Effector CD8-positive, alpha-beta T cell (primary cell): Measurements from ENCODE around the gene RIPK1.
A peak's percentile ranks its signal among the peaks of the same experiment; 100 is the strongest.
"Not testable (repeated sequence)": the region's sequence is repeated elsewhere in the genome, so short reads cannot be mapped to it uniquely, and the experiment has no call there.

Source experiments
- DNase-seq: peaks from one replicate; lab custom pipeline; 2025; lab: John Stamatoyannopoulos, UW

RIPK1 gene

DNA sequence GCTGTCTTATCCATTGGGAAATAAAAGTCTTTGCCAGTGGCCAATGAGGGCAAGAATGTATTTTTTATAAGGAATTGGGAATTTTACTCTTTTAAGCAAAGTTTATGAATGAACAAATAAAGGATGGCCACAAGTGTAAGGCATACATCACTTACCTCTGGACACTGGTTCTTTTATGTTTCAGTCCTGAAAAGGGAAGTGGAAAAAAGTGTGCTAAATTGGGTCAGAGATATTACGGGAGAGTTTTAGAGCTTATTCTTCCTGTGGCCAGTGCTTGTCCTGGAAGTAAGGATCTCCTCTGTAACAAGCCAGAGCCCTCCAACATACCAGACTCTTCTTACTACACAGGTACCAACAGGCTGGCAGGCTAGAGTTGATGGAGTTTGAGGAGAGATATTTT lies 22.5 kb upstream of the RIPK1 start:
- no peak for DNase-seq

DNA sequence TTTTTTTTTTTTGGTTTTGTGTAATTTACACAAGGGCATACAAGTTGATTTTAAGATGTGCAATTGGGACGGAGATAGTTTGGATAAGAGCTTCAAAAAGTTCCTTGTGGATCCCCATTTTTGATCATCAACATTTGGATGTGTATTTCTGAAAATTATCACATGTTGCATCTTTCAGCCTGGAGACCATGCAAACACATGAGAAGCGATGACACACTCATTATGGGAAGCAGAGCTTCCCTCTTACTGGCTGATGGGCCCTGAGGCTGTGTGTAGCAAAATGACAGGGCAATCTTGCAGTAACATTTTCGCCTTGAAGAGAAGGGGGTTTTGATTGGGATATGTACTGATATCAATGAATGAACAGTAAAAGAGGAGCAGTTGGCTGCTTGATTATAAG lies 22.0 kb upstream of the RIPK1 start:
- no peak for DNase-seq

- DNase-seq: not testable (repeated sequence)
These were observed 20.3 kb upstream of the RIPK1 start for GRCh38 chr6:3048009-3048408.

DNA sequence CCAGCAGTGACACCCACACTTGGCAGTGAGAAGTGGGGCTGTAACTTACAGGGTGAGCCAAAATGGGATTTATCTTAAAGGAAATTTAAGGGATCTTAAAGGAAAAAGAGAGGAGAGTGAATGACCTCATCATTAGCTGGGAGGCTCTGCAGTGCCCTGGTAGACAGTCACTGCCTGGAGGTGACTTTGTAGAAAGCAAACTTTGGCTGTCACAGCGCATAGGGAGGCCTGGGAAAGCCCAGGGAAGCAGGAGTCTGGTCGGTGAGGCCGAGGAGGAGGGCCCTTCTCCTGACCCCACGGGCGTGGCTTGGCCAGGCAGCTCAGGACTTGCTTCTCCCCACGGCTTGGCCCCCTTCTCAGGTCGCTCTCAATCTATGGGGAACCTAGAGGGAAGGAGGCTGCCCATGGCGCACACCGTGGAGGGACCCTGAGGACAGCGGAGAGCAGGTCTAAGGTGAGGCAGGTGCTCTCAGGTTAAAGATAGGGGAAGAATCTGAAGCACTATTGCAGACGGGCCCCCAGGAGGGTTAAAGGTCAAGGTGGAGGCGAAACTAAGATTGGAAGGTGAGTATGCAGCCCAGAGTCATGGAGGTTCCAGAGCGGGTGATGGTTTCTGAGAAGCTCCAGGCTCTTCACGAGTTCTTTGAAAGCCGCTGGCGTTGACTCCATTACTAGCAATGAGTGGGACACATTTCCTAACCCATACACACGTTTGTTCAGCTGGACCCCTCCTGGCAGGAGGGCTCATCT lies 15.6 kb upstream of the RIPK1 start:
- DNase-seq: no peak

GRCh38 chr6:3053231-3053508 lies 15.1 kb upstream of the RIPK1 start:
- DNase-seq: no peak

GRCh38 chr6:3054229-3055157 lies 13.8 kb upstream of the RIPK1 start:
- DNase-seq: not testable (repeated sequence)

DNA sequence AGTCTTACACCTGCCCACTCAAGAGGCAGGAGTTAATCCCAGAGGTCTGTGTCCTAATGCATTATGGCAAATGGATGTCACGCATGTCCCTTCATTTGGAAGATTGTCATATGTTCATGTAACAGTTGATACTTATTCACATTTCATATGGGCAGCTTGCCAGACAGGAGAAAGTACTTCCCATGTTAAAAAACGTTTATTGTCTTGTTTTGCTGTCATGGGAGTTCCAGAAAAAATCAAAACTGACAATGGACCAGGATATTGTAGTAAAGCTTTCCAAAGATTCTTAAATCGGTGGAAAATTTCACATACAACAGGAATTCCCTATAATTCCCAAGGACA lies 13.2 kb upstream of the RIPK1 start:
- not testable (repeated sequence) for DNase-seq

GRCh38 chr6:3057063-3057770 lies 11.1 kb upstream of the RIPK1 start:
- DNase-seq: no peak

DNA sequence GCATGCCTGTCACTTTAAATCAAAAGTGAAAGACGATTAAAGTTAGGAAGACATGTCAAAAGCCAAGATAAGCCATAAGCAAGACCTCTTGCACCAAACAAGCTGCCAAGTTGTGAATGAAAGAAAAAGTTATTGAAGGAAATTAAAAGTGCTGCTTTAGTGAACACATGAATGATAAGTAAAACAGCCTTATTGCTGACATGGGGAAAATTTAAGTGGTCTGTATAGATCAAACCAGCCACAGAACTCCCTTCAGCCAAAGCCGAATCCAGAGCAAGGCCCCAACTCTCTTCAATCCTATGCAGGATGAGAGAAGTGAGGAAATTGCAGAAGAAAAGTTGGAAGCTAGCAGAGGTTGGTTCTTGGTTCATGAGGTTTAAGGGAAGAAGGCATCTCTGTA lies 9.3 kb upstream of the RIPK1 start:
- DNase-seq: no peak

- not testable (repeated sequence) for DNase-seq
These were observed 8.2 kb upstream of the RIPK1 start for GRCh38 chr6:3060092-3060491.

DNA sequence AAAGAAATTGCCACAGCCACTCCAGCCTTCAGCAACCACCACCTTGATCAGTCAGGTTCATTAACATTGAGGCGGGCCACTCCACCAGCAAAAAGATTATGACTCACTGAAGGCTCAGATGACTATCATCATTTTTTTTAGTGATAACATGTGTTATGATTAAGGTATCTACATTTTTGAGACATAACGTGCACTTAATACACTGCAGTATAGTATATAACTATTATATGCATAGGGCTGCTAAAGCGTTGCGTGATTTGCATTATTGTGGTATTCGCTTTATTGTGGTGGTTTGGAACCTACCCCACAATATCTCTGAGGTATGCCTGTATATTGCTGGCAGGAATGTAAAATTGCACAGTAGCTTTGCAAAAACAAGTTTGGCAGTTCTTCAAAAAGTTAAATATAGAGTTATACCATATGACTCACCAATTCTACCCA lies 6.8 kb upstream of the RIPK1 start:
- no peak for DNase-seq

DNA sequence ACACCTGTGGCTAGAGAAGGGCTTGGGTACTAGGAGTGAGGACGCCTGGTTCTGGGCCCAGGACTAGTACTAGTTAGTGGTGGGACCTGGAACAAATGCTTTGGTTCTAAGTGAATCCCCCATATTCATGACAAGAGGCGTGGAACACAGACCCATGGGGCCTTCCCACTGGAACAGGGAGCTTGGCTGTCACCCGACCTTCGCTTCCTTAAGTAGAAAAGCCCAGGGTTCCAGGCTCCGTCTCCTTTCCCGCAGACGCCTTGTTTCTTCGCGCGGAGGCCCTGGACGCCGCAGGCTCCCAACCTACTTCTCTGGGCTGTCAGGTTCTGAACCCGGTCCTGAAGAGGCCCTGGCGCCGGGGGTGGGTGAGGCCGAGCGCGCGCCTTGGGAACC lies 5.0 kb upstream of the RIPK1 start:
- DNase-seq: not testable (repeated sequence)

DNA sequence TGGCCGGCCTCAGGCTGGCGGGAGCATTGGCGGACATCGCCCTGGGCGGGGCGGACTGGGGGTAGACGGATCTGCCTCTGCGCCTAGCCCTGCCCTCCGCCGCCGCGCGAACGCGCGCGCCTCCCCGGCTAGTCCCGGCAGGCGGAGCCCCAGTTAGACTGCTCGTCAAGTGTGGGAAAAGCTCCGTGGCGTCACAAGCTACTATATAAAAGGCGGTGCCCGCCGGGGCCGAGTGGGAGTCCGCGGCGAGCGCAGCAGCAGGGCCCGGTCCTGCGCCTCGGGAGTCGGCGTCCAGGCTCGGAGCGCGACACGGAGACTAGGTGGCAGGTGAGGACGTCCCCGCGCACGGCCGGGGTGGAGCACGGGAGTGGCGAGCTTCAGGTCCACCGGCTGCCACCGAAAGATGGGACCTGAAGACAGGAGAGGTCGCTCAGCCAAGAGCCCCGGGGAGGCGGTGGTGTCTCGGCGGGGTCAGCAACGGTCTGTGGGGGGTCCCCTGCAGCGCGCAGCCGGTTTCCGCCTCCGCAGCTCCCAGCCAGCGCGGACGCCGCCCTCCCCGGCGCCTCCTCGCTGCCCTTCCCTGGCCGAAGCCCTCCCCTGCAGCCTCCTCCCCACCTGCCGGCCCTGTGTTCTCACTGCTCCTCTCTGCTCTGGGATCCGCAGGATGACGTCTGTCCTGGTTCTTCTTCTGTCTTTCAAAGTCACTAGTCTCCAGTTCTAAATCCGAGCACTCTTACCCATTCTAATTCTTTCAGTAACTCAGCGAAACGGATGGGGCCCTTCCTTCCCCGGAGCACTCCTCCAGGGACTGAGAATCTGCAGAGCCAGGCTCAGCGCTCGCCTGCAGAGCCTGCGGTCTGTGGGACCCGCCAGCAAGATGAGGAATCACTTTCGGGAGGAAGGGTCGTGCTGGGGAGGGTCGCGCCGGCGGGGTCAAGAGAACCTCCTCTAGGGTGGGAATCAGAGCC lies 4.3 kb upstream of the RIPK1 start:
- DNase-seq: peak; percentile 82

DNA sequence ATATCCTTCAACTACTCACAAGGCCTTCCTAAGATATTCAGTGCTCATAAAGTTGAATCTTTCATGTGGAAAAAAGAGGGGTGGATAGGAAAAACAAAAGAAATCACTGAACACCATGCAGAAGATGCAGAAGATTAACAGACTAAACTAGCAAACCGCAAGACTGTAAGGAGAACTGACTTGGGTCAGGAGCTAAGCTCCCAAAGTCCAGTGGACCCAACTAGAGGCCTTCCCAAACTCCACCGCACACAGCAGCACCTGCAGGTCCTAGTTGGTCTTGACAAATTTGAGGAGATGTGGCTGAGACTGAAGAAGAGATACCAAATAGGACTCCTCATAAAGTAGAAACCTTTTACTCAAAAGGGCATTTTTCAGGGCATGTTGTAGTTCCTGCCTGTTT lies 3.3 kb downstream of the RIPK1 start:
- no peak for DNase-seq

DNA sequence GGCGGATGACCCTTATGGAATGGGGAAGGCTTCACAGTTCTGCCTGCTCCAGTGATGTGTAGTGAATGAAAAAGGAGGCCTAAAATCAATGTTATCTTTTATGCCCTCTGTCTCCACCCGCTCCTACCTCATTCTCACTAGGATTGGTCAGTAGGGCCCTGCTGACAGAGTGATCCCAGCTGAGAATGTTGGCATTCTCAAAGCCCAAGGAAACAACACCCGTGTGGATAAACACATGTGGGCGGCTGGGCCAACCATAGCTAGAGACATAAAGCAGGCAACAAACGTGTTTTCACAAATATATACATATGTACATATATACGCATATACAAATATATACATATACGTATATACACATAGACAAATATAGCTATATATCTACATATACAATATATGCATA lies 4.5 kb downstream of the RIPK1 start:
- no peak for DNase-seq

DNA sequence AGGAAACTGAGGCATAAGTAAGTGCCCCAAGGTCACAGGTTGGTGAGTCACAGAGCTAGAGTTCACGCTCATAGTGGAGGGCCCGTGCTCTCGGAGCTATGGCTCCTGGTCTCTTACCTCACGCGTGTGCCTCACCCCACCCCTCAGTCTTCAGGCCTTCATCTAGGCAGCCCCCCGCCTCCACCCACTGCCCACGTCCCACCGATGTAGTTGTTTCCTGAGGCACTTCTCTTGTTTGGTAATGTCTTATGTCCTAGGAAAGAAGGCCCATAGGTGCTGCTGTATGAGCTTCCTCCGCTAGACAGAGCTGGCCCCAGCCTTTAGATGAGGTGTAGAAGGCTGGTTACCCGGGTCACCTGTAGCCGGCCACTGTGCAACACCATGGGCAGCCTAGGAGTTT lies 5.1 kb downstream of the RIPK1 start:
- DNase-seq: no peak

- DNase-seq: no peak
These were observed 7.4 kb downstream of the RIPK1 start for GRCh38 chr6:3075772-3076113.

DNA sequence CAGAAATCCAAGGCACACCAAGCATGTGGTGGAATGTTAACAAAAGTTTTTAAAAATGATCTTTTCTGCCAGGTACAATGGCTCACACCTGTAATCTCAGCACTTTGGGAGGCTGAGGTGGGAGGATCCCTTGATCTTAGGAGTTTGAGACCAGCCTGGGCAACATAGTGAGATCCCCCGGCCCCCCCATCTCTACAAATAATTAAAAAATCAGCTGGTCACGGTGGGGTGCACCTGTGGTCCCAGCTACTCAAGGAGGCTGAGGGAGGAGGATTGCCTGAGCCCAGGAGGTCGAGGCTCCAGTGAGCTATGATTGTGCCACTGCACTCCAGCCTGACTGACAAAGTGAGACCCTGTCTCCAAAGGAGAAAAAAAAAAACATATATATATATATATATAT lies 8.0 kb downstream of the RIPK1 start:
- no peak for DNase-seq

DNA sequence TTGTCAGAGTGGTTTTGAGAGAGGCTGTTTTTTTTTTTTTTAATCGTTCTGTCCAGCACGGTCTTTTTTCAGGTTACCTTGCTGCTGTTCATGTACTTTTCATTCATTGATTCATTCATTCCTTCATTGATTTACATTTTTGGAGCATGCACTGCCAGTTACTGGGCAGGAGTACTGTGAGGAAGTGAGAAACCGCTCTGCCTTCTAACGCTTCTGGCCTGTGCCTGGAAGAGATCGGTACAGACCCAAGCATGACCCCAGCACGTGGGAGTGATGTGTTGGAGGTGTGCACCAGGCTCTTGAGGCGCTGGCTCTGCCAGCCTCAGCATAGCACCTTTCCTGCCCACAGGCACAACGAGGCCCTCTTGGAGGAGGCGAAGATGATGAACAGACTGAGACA lies 9.1 kb downstream of the RIPK1 start:
- DNase-seq: no peak

DNA sequence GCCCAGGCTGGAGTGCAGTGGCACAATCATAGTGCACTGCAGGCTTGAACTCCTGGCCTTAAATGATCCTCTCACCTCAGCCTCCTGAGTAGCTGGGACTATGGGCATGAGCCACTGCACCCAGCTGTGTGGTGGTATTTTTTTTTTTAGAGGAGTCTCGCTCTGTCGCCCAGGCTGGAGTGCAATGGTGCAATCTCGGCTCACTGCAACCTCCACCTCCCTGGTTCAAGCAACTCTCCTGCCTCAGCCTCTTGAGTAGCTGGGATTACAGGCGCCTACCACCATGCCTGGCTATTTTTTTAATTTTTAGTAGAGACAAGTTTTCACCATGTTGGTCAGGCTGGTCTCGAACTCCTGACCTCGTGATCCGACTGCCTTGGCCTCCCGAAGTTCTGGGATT lies 10.7 kb downstream of the RIPK1 start:
- DNase-seq: not testable (repeated sequence)

- DNase-seq: no peak
These were observed 11.4 kb downstream of the RIPK1 start for GRCh38 chr6:3079682-3080081.

DNA sequence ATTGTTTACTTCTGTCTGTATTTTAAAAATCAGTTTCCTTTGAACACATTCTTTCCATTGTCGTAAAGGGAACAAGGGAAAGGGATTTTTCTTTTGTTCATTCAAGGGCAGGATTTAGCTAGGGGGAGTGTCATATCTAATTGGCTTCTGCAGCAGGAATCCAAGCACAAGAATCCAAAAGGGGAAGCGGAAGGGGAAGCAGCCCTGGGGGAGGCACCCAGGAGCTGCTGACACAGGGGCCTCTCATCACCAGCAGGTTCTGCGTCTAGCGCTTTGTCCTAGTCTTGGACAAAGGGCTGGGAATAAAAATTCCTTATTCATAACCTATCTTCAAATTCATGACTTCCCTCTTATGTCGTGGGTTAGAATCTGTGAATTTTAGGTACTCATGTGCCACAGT lies 13.7 kb downstream of the RIPK1 start:
- no peak for DNase-seq
